ENCODE measurements around the gene CACNA1C. TPM values are rescaled to one million over a fixed set of nuclear protein-coding genes. Genes with fewer than 3 reads are reported as not detected.

Gene CACNA1C
- total and polyA plus RNA-seq, 10 of the 15 experiments (the other 5 are each of a cell fraction or from before 2014, with no cell fraction given) = under 0.01 to 0.15 (median 0.09) TPM; not detected in 5

- ChIA-PET SMC1A (ENCODE audit: uncharacterized antibody, unreplicated experiment) (no interaction called here), RAD21 (ENCODE audit: unreplicated experiment) (no interaction called here)
- in situ Hi-C loops (cut with MboI) = no loop called here
These were observed 682.6 kb downstream of the CACNA1C start for GRCh38 chr12:2735432-2735831.

GRCh38 chr12:2737656-2738241 is 685.0 kb downstream of the CACNA1C start:
- in situ Hi-C loops (cut with MboI) = no loop called here
- Histone ChIP-seq H3K9me3 (replicated peaks; ENCODE audit: control insufficient read depth, insufficient read depth, low read length) (no peaks in the 10 kb centered on the region), H3K9ac (ENCODE audit: control insufficient read depth, insufficient read depth, low read length) (no peak overlapping the region), H4K20me1 (ENCODE audit: control insufficient read depth, insufficient read depth) (no peaks in the 10 kb centered on the region), H3K4me3 (no peak overlapping the region), H3K79me2 (ENCODE audit: control insufficient read depth, insufficient read depth, low read length) (no peaks in the 10 kb centered on the region), H3K36me3 (ENCODE audit: control insufficient read depth in 2 of 2, insufficient read depth in 2 of 2, low read length in 1 of 2) (no peaks in the 10 kb centered on the region), H3K27me3 (replicated peaks in 1 of 2; ENCODE audit: control insufficient read depth in 2 of 2, insufficient read depth in 2 of 2, low read length in 1 of 2) (peaks cover 0 to 5% of the 10 kb centered on the region in 2 experiments), H2AFZ (ENCODE audit: control insufficient read depth, low read depth, low read length) (no peak overlapping the region), H3K27ac (ENCODE audit: control insufficient read depth, insufficient read depth) (no peak overlapping the region), H3K4me2 (ENCODE audit: control insufficient read depth, insufficient read depth) (no peak overlapping the region), H3K4me1 (ENCODE audit: control insufficient read depth, insufficient read depth, low read length) (no peaks in the 10 kb centered on the region)
- 32% methylated on average over 11 of the region's 11 CpGs for WGBS (ENCODE audit: insufficient coverage, insufficient replicate concordance, low lambda C conversion rate, missing lambda C conversion rate)
- CTCF ChIA-PET = interaction anchor here (0.8 kb wide), 1 partner anchor 304 kb away, joined by 3 read pairs; no protein-coding TSS in a partner anchor
- no peak for FAIRE-seq
- SMC1A ChIA-PET (ENCODE audit: uncharacterized antibody, unreplicated experiment) = no interaction called here
- no peak for ATAC-seq
- no peak for DNase-seq (ENCODE audit: low read depth, low spot score)
- BruUV-seq (replicated peaks) = no TSS peak
- POLR2A ChIA-PET = no interaction called here
- TF ChIP-seq SIX5 (IDR thresholded peaks at IDR 0.05; ENCODE audit: low read depth, low read length, severe bottlenecking) (no peak), NBN (IDR thresholded peaks at IDR 0.05) (no peak)
- intact Hi-C loops (cut with micrococcal nuclease; ENCODE audit: unreplicated experiment) = no loop called here
- RAD21 ChIA-PET (ENCODE audit: unreplicated experiment) = no interaction called here

More at GRCh38 chr12:2735432-2735831, 682.6 kb downstream of the CACNA1C start:
- Histone ChIP-seq H3K4me2 (ENCODE audit: control insufficient read depth, insufficient read depth) (no peak overlapping the region), H3K36me3 (ENCODE audit: control insufficient read depth in 2 of 2, insufficient read depth in 2 of 2, low read length in 1 of 2) (no peaks in the 10 kb centered on the region), H3K27ac (ENCODE audit: control insufficient read depth, insufficient read depth) (no peak overlapping the region), H3K4me1 (ENCODE audit: control insufficient read depth, insufficient read depth, low read length) (no peaks in the 10 kb centered on the region), H3K4me3 (no peak overlapping the region), H4K20me1 (ENCODE audit: control insufficient read depth, insufficient read depth) (no peaks in the 10 kb centered on the region), H3K27me3 (replicated peaks in 1 of 2; ENCODE audit: control insufficient read depth in 2 of 2, insufficient read depth in 2 of 2, low read length in 1 of 2) (peaks cover 0 to 7% of the 10 kb centered on the region in 2 experiments), H2AFZ (ENCODE audit: control insufficient read depth, low read depth, low read length) (no peak overlapping the region), H3K9me3 (replicated peaks; ENCODE audit: control insufficient read depth, insufficient read depth, low read length) (no peaks in the 10 kb centered on the region), H3K79me2 (ENCODE audit: control insufficient read depth, insufficient read depth, low read length) (no peaks in the 10 kb centered on the region), H3K9ac (ENCODE audit: control insufficient read depth, insufficient read depth, low read length) (no peak overlapping the region)
- TF ChIP-seq NFYA (IDR thresholded peaks at IDR 0.05; ENCODE audit: borderline replicate concordance, low read depth, low read length) = no peak
- TF ChIP-seq SMARCA5 (IDR thresholded peaks at IDR 0.05) = no peak
- TF ChIP-seq NR2F1 (conservative IDR thresholded peaks at IDR 0.05) = no peak
- TF ChIP-seq DPF2 (IDR thresholded peaks at IDR 0.05) = no peak
- TF ChIP-seq ELK1 (IDR thresholded peaks at IDR 0.05; ENCODE audit: low read depth, low read length) = no peak
- ChIA-PET CTCF (no interaction called here), POLR2A (no interaction called here)
- 13% methylated on average over 1 of the region's 1 CpG for WGBS (ENCODE audit: insufficient coverage, insufficient replicate concordance, low lambda C conversion rate, missing lambda C conversion rate)
- no peak for DNase-seq (ENCODE audit: low read depth, low spot score)
- FAIRE-seq = no peak
- BruUV-seq (replicated peaks) = no TSS peak
- no peak for ATAC-seq
- intact Hi-C loops (cut with micrococcal nuclease; ENCODE audit: unreplicated experiment) = no loop called here

Data from GM12878 (cell line).